ENCODE results near the gene S100B.

The S100B gene

DNA sequence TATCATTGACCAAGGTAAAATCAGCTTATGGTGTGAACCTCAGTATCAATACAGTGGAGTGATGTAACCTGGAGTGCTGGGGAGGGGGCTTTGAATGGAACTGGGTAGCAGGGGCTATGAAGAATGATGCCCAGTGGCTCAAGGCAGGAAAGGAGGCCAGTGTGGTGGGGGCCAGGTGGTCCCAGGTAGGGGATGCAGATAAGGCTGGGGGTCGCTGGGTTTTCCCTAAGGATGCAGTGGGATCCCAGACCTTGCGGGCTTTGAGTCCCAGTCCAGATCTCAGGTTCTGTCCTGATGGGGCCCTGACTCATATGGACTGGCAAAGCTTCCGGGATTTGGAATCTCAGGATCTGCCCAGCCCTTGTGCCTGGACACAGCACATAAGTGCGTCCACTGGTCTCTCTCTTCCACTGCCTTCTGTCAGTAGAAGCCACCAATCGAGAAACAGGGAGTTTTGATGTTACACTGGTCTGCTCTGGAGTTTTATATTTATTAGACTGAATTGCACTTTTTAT is 52.0 kb downstream of the S100B start:
- H4K8ac ChIP-seq (ENCODE audit: low read depth, low read length): no peak overlapping the region
- no peak overlapping the region for H3K4me2 ChIP-seq (ENCODE audit: low read length)
- no peak overlapping the region for H4K5ac ChIP-seq (ENCODE audit: low read length)
- no peak overlapping the region for H3K9ac ChIP-seq (ENCODE audit: low read length)
- no peak overlapping the region for H3K18ac ChIP-seq (ENCODE audit: low read length)
- H3K4me3 ChIP-seq (ENCODE audit: low read length): no peak overlapping the region
- H3K36me3 ChIP-seq (ENCODE audit: control insufficient read depth, insufficient read depth, low read length): peaks cover 9% of the 10 kb centered on the region
- H2AK5ac ChIP-seq (ENCODE audit: low read length): no peak overlapping the region
- no peak overlapping the region for H2BK5ac ChIP-seq (ENCODE audit: low read length)
- no CpG with 5 or more reads among the region's 5 CpGs for WGBS (ENCODE audit: extremely low coverage, insufficient coverage, low lambda C conversion rate)
- H3K79me1 ChIP-seq (ENCODE audit: low read length): no peaks in the 10 kb centered on the region
- no peak overlapping the region for H3K4ac ChIP-seq (ENCODE audit: low read depth, low read length)
- no peaks in the 10 kb centered on the region for H3K4me1 ChIP-seq (ENCODE audit: control insufficient read depth, low read depth, low read length)
- H3K27ac ChIP-seq (ENCODE audit: low read depth, low read length): no peak overlapping the region
- no peak overlapping the region for H2BK120ac ChIP-seq (ENCODE audit: low read depth, low read length)
- no peak for DNase-seq
- no peak overlapping the region for H3K56ac ChIP-seq (ENCODE audit: low read length)
- no peak overlapping the region for H2BK15ac ChIP-seq (replicated peaks; ENCODE audit: low read depth)
- no peaks in the 10 kb centered on the region for H3K79me2 ChIP-seq (ENCODE audit: control insufficient read depth, insufficient read depth, low read length)
- H3K23ac ChIP-seq (ENCODE audit: low read length): no peak overlapping the region
- H3K27me3 ChIP-seq (ENCODE audit: insufficient read depth, low read length, poor library complexity): no peaks in the 10 kb centered on the region

DNA sequence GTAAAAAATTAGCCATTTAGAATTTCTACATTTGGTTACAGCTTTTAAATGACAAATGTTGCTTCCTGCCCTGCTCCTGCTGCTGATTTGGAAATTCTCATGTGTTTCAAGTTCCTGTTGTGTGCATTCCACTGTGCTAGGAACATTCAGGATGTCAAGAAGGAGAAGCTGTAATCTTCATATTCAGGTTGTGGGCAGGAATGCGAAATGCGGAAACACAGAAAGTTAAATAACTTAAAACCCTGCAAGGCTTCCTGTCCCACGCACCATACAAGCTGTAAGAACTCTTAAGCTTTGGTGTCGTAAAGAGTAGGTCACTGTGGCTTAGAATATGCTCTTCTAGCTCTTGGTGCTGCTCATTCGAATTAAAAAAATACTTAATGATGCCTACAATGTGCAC is 52.6 kb downstream of the S100B start:
- H3K4me3 ChIP-seq (ENCODE audit: low read length): no peak overlapping the region
- no peak overlapping the region for H2BK5ac ChIP-seq (ENCODE audit: low read length)
- H3K23ac ChIP-seq (ENCODE audit: low read length): no peak overlapping the region
- no peak overlapping the region for H4K5ac ChIP-seq (ENCODE audit: low read length)
- H3K36me3 ChIP-seq (ENCODE audit: control insufficient read depth, insufficient read depth, low read length): peaks cover 9% of the 10 kb centered on the region
- no peaks in the 10 kb centered on the region for H3K27me3 ChIP-seq (ENCODE audit: insufficient read depth, low read length, poor library complexity)
- H2AK5ac ChIP-seq (ENCODE audit: low read length): no peak overlapping the region
- no peak overlapping the region for H2BK15ac ChIP-seq (replicated peaks; ENCODE audit: low read depth)
- no peak overlapping the region for H2BK120ac ChIP-seq (ENCODE audit: low read depth, low read length)
- no peak overlapping the region for H3K9ac ChIP-seq (ENCODE audit: low read length)
- no peaks in the 10 kb centered on the region for H3K79me2 ChIP-seq (ENCODE audit: control insufficient read depth, insufficient read depth, low read length)
- H4K8ac ChIP-seq (ENCODE audit: low read depth, low read length): no peak overlapping the region
- no peak overlapping the region for H3K27ac ChIP-seq (ENCODE audit: low read depth, low read length)
- no peak overlapping the region for H3K18ac ChIP-seq (ENCODE audit: low read length)
- DNase-seq: no peak
- H3K4me1 ChIP-seq (ENCODE audit: control insufficient read depth, low read depth, low read length): no peaks in the 10 kb centered on the region
- no peak overlapping the region for H3K56ac ChIP-seq (ENCODE audit: low read length)
- H3K4me2 ChIP-seq (ENCODE audit: low read length): no peak overlapping the region
- H3K79me1 ChIP-seq (ENCODE audit: low read length): no peaks in the 10 kb centered on the region
- H3K4ac ChIP-seq (ENCODE audit: low read depth, low read length): no peak overlapping the region
- no CpG with 5 or more reads among the region's 5 CpGs for WGBS (ENCODE audit: extremely low coverage, insufficient coverage, low lambda C conversion rate)

DNA sequence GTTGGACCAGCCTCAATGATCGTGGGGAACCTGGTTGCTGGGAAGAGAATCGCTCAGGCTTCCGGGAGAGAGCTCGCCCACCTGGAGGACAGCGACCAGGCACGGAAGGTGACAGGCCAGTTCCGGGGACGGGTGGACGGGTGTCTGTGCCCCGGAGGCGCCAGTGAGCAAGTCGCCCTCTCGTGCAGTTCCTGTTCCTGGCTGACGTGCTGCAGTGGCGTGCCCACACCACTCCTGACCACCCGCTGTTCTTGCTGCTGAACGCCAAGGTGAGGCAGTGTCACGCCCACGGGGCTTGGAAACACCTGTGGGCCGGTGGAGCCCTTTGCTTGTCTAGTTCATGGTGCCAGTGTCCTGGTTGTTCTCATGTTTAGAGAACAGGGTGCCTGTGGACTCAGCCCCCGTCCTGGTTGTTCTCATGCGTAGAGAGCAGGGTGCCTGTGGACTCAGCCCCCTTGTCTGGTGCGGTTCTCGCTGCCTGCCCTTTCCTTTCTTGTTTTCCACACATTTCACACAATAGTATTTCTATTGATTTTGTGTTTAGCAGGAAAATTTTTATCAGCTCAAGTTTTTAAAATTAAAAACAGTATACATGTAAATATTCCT is 53.1 kb downstream of the S100B start:
- Histone ChIP-seq H3K27ac (ENCODE audit: low read depth, low read length) (no peak overlapping the region), H3K27me3 (ENCODE audit: insufficient read depth, low read length, poor library complexity) (no peaks in the 10 kb centered on the region), H3K56ac (ENCODE audit: low read length) (no peak overlapping the region), H3K4me3 (ENCODE audit: low read length) (no peak overlapping the region), H3K23ac (ENCODE audit: low read length) (no peak overlapping the region), H4K8ac (ENCODE audit: low read depth, low read length) (no peak overlapping the region), H3K18ac (ENCODE audit: low read length) (no peak overlapping the region), H4K5ac (ENCODE audit: low read length) (no peak overlapping the region), H2BK5ac (ENCODE audit: low read length) (no peak overlapping the region), H2BK15ac (replicated peaks; ENCODE audit: low read depth) (no peak overlapping the region), H2BK120ac (ENCODE audit: low read depth, low read length) (no peak overlapping the region), H3K9ac (ENCODE audit: low read length) (no peak overlapping the region), H3K4me2 (ENCODE audit: low read length) (no peak overlapping the region), H2AK5ac (ENCODE audit: low read length) (no peak overlapping the region), H3K4ac (ENCODE audit: low read depth, low read length) (no peak overlapping the region), H3K79me2 (ENCODE audit: control insufficient read depth, insufficient read depth, low read length) (no peaks in the 10 kb centered on the region), H3K79me1 (ENCODE audit: low read length) (no peaks in the 10 kb centered on the region), H3K4me1 (ENCODE audit: control insufficient read depth, low read depth, low read length) (no peaks in the 10 kb centered on the region), H3K36me3 (ENCODE audit: control insufficient read depth, insufficient read depth, low read length) (peaks cover 10% of the 10 kb centered on the region)
- peak; percentile 3 for DNase-seq
- no CpG with 5 or more reads among the region's 24 CpGs for WGBS (ENCODE audit: extremely low coverage, insufficient coverage, low lambda C conversion rate)

DNA sequence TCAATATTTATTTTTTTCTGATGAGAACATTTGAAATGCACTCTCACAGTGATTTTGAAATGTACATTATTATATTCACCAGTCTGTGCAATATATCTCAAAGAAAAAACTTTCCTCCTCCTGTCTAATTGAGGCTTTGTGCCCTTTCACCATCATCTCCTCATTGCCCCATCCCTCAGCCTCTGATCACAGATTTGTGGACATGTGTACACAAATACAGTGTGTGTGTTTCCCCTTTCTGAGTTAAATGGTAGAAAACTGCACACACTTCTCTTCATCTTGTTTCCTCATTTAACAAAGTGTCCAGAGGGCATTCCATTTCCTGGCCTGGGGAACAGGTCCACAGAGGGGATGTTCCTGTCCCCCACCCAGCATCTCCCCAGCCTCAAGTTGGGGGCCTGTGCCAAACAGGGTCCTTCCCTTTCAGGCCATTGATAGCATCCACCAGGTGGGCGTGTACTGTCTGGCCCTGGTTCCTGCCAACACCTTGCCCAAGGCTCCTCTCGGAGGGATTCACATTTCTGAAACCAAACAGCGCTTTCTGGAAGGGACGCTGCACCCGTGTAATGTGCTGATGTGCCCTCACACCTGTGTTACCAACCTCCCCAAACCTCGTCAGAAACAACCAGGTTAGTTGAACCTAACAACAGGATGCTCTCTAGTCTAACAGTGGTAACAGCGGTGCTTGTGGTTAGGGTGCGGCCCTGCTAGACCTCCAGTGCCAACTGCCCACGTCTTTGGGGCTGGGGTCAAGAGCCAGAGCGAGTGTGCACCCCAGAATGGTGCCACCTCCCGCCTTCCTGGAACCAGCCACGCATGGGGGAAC is 54.6 kb downstream of the S100B start:
- Histone ChIP-seq H3K36me3 (ENCODE audit: control insufficient read depth, insufficient read depth, low read length) (peaks cover 10% of the 10 kb centered on the region), H3K79me1 (ENCODE audit: low read length) (no peaks in the 10 kb centered on the region), H3K4me2 (ENCODE audit: low read length) (no peak overlapping the region), H2BK15ac (replicated peaks; ENCODE audit: low read depth) (no peak overlapping the region), H3K18ac (ENCODE audit: low read length) (no peak overlapping the region), H3K27me3 (ENCODE audit: insufficient read depth, low read length, poor library complexity) (no peaks in the 10 kb centered on the region), H3K27ac (ENCODE audit: low read depth, low read length) (no peak overlapping the region), H3K4ac (ENCODE audit: low read depth, low read length) (no peak overlapping the region), H4K8ac (ENCODE audit: low read depth, low read length) (no peak overlapping the region), H2BK120ac (ENCODE audit: low read depth, low read length) (no peak overlapping the region), H4K5ac (ENCODE audit: low read length) (no peak overlapping the region), H3K79me2 (ENCODE audit: control insufficient read depth, insufficient read depth, low read length) (no peaks in the 10 kb centered on the region), H2BK5ac (ENCODE audit: low read length) (no peak overlapping the region), H3K4me1 (ENCODE audit: control insufficient read depth, low read depth, low read length) (no peaks in the 10 kb centered on the region), H3K4me3 (ENCODE audit: low read length) (no peak overlapping the region), H2AK5ac (ENCODE audit: low read length) (no peak overlapping the region), H3K9ac (ENCODE audit: low read length) (no peak overlapping the region), H3K23ac (ENCODE audit: low read length) (no peak overlapping the region), H3K56ac (ENCODE audit: low read length) (no peak overlapping the region)
- WGBS (ENCODE audit: extremely low coverage, insufficient coverage, low lambda C conversion rate): no CpG with 5 or more reads among the region's 12 CpGs
- no peak for DNase-seq

DNA sequence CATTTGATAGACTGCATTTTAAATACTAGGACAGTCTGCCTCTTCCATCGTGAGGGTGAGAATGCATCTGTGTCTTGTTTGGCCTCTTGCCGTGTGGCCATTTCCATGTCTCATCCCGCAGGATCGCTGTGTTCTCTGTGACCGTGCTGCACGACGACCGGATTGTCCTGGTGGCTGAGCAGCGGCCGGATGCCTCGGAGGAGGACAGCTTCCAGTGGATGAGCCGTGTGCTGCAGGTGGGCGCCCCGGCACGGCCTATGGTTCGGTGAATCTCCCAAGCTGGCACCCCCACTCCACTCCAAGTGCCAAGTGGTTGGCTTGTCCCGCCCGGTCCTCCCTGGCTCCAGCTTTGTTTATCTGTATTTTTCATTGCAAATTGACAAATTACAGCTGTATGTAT is 55.2 kb downstream of the S100B start:
- Histone ChIP-seq H3K27ac (ENCODE audit: low read depth, low read length) (no peak overlapping the region), H3K4me3 (ENCODE audit: low read length) (no peak overlapping the region), H4K8ac (ENCODE audit: low read depth, low read length) (no peak overlapping the region), H3K79me1 (ENCODE audit: low read length) (no peaks in the 10 kb centered on the region), H3K36me3 (ENCODE audit: control insufficient read depth, insufficient read depth, low read length) (peaks cover 9% of the 10 kb centered on the region), H3K27me3 (ENCODE audit: insufficient read depth, low read length, poor library complexity) (no peaks in the 10 kb centered on the region), H3K56ac (ENCODE audit: low read length) (no peak overlapping the region), H3K9ac (ENCODE audit: low read length) (no peak overlapping the region), H2BK15ac (replicated peaks; ENCODE audit: low read depth) (no peak overlapping the region), H2BK5ac (ENCODE audit: low read length) (no peak overlapping the region), H3K23ac (ENCODE audit: low read length) (no peak overlapping the region), H3K79me2 (ENCODE audit: control insufficient read depth, insufficient read depth, low read length) (no peaks in the 10 kb centered on the region), H4K5ac (ENCODE audit: low read length) (no peak overlapping the region), H2BK120ac (ENCODE audit: low read depth, low read length) (no peak overlapping the region), H3K4me1 (ENCODE audit: control insufficient read depth, low read depth, low read length) (no peaks in the 10 kb centered on the region), H3K4ac (ENCODE audit: low read depth, low read length) (no peak overlapping the region), H3K18ac (ENCODE audit: low read length) (no peak overlapping the region), H3K4me2 (ENCODE audit: low read length) (no peak overlapping the region), H2AK5ac (ENCODE audit: low read length) (no peak overlapping the region)
- DNase-seq: no peak
- no CpG with 5 or more reads among the region's 18 CpGs for WGBS (ENCODE audit: extremely low coverage, insufficient coverage, low lambda C conversion rate)

All from mesendoderm (in vitro differentiated cells).